WTC11 (cell line): ENCODE data around the gene KCND2. TPM values are rescaled to one million over a fixed set of nuclear protein-coding genes. Genes with fewer than 3 reads are reported as not detected.

Source experiments
- ATAC-seq: fragments of 200-7000 bp; cut with Tn5 transposase; 2 replicates; pipeline ENCODE4 v1.10.0; 2021; ENCODE audit warnings: mild to moderate bottlenecking, moderate library complexity
- CTCF ChIA-PET: fragments of 300-600 bp; sonication (Branson Sonifier 250); formaldehyde crosslinking; loops from one replicate; lab custom pipeline; 2021; ENCODE audit warnings: antibody characterized with exemption; lab: Charles Lee
- POLR2A ChIA-PET: fragments of 350-600 bp; sonication (Branson Sonifier 250); formaldehyde crosslinking; loops from one replicate; lab custom pipeline; 2021; ENCODE audit warnings: antibody characterized with exemption; lab: Charles Lee
- DNase-seq: peaks from one replicate; pipeline ENCODE4 v3.0.0; 2021; ENCODE audit warnings: low spot score
- H3K27ac Mint-ChIP-seq: 2 replicates; pipeline ENCODE4 v1.8.0; 2021; ENCODE audit warnings: mixed read lengths
- H3K27me3 Mint-ChIP-seq: 2 replicates; pipeline ENCODE4 v1.8.0; 2021; ENCODE audit warnings: low read depth, mild to moderate bottlenecking, moderate library complexity, mixed read lengths
- H3K36me3 Mint-ChIP-seq: 2 replicates; pipeline ENCODE4 v1.8.0; 2021; ENCODE audit warnings: mixed read lengths
- H3K4me1 Mint-ChIP-seq: 2 replicates; pipeline ENCODE4 v1.8.0; 2022; ENCODE audit warnings: mixed read lengths
- H3K4me3 Mint-ChIP-seq: 2 replicates; pipeline ENCODE4 v1.8.0; 2021; ENCODE audit warnings: mild to moderate bottlenecking, moderate library complexity, mixed read lengths
- H3K9me3 Mint-ChIP-seq: 2 replicates; pipeline ENCODE4 v1.8.0; 2021; ENCODE audit warnings: mixed read lengths
- ELF4 ChIP-seq: sonication (generic); formaldehyde crosslinking; IDR thresholded peaks from 2 replicates; pipeline ENCODE4 v1.8.1; 2022; ENCODE audit warnings: low read depth, mild to moderate bottlenecking, moderate library complexity, missing genetic modification reagents
- ESRRA ChIP-seq: sonication (generic); formaldehyde crosslinking; IDR thresholded peaks from 2 replicates; pipeline ENCODE4 v1.8.1; 2022; ENCODE audit warnings: mild to moderate bottlenecking, missing genetic modification reagents, borderline replicate concordance
- FOXP1 ChIP-seq: sonication (generic); formaldehyde crosslinking; IDR thresholded peaks from 2 replicates; pipeline ENCODE4 v1.8.0; 2022; ENCODE audit warnings: missing genetic modification reagents, mild to moderate bottlenecking, moderate library complexity, borderline replicate concordance
- IRF1 ChIP-seq: sonication (generic); formaldehyde crosslinking; IDR thresholded peaks from 2 replicates; pipeline ENCODE4 v1.8.0; 2023; ENCODE audit warnings: missing genetic modification reagents
- JAZF1 ChIP-seq: fragments of 250-450 bp; sonication (Bioruptor Pico); IDR thresholded peaks from 2 replicates; pipeline ENCODE4 v1.9.0; 2021; ENCODE audit warnings: moderate library complexity, mild to moderate bottlenecking, inconsistent platforms
- MAX ChIP-seq: sonication (generic); formaldehyde crosslinking; IDR thresholded peaks from 2 replicates; pipeline ENCODE4 v1.8.0; 2022; ENCODE audit warnings: mild to moderate bottlenecking, missing genetic modification reagents
- MXD4 ChIP-seq: fragments of 250-450 bp; sonication (Bioruptor Pico); IDR thresholded peaks from 2 replicates; pipeline ENCODE4 v1.8.0; 2021; ENCODE audit warnings: mild to moderate bottlenecking, moderate library complexity, borderline replicate concordance
- NFATC4 ChIP-seq: fragments of 250-450 bp; sonication (Bioruptor Pico); IDR thresholded peaks from 2 replicates; pipeline ENCODE4 v1.9.0; 2021; ENCODE audit warnings: mild to moderate bottlenecking
- NFYB ChIP-seq: sonication (generic); formaldehyde crosslinking; conservative IDR thresholded peaks from 2 replicates; pipeline ENCODE4 v1.8.0; 2022; ENCODE audit warnings: low read depth, missing genetic modification reagents
- RORB ChIP-seq: fragments of 250-450 bp; sonication (Bioruptor Pico); IDR thresholded peaks from 2 replicates; pipeline ENCODE4 v1.9.0; 2021; ENCODE audit warnings: mild to moderate bottlenecking
- SOX15 ChIP-seq: fragments of 250-450 bp; sonication (Bioruptor Pico); IDR thresholded peaks from 2 replicates; pipeline ENCODE4 v1.9.0; 2021; ENCODE audit warnings: mild to moderate bottlenecking
- SP1 ChIP-seq: sonication (generic); formaldehyde crosslinking; conservative IDR thresholded peaks from 2 replicates; pipeline ENCODE4 v1.8.1; 2022; ENCODE audit warnings: missing genetic modification reagents
- USF2 ChIP-seq: sonication (generic); formaldehyde crosslinking; IDR thresholded peaks from 2 replicates; pipeline ENCODE4 v1.8.1; 2023; ENCODE audit warnings: mild to moderate bottlenecking, missing genetic modification reagents, moderate library complexity
- ZNF423 ChIP-seq: fragments of 250-450 bp; sonication (Bioruptor Pico); IDR thresholded peaks from 2 replicates; pipeline ENCODE4 v2.1.2; 2022; ENCODE audit warnings: mild to moderate bottlenecking, moderate library complexity
- total RNA-seq: library from RNA; stranded (reverse); gene quantifications from 3 replicates; pipeline ENCODE4 v1.2.3, GENCODE V29; 2021
- TF ChIP-seq, protein P1 (sequence below): fragments of 250-450 bp; sonication (Bioruptor Pico); IDR thresholded peaks from 2 replicates; pipeline ENCODE4 v1.9.0; 2021; ENCODE audit warnings: moderate library complexity, mild to moderate bottlenecking, inconsistent platforms, borderline replicate concordance
- TF ChIP-seq, protein P2 (sequence below): sonication (generic); formaldehyde crosslinking; conservative IDR thresholded peaks from 2 replicates; pipeline ENCODE4 v1.8.1; 2023; ENCODE audit warnings: mild to moderate bottlenecking, low read depth, missing genetic modification reagents, moderate library complexity
- TF ChIP-seq, protein P3 (sequence below): sonication (generic); formaldehyde crosslinking; IDR thresholded peaks from 2 replicates; pipeline ENCODE4 v1.8.1; 2023; ENCODE audit warnings: mild to moderate bottlenecking, missing genetic modification reagents, borderline replicate concordance
- TF ChIP-seq, protein P4 (sequence below): sonication (generic); formaldehyde crosslinking; IDR thresholded peaks from 2 replicates; pipeline ENCODE4 v1.8.1; 2022; ENCODE audit warnings: missing genetic modification reagents, borderline replicate concordance

Gene KCND2
- total RNA-seq, 1 experiment from 2014 or later, result 4.6 TPM

GRCh38 chr7:120709972-120710320, 437.0 kb downstream of the KCND2 start:
- no peak overlapping the region for H3K4me3 Mint-ChIP-seq
- CTCF ChIA-PET, result interaction anchor here (0.7 kb wide), 1 partner anchor 82 kb away, joined by 3 read pairs; no protein-coding TSS in a partner anchor
- H3K27me3 Mint-ChIP-seq, result no peaks in the 10 kb centered on the region
- no peaks in the 10 kb centered on the region for H3K36me3 Mint-ChIP-seq
- H3K4me1 Mint-ChIP-seq, result peaks cover 3% of the 10 kb centered on the region
- TF ChIP-seq NFYB (CRISPR knock-in tag) (no peak), FOXP1 (CRISPR knock-in tag) (no peak), ZNF423 (CRISPR knock-in tag) (no peak), MAX (CRISPR knock-in tag) (no peak), ESRRA (CRISPR knock-in tag) (no peak), MXD4 (CRISPR knock-in tag) (no peak), ELF4 (no peak), SOX15 (no peak), RORB (CRISPR knock-in tag) (no peak), JAZF1 (CRISPR knock-in tag) (no peak), IRF1 (CRISPR knock-in tag) (no peak), NFATC4 (no peak), SP1 (no peak), USF2 (CRISPR knock-in tag) (no peak)
- TF ChIP-seq, protein P1, sequence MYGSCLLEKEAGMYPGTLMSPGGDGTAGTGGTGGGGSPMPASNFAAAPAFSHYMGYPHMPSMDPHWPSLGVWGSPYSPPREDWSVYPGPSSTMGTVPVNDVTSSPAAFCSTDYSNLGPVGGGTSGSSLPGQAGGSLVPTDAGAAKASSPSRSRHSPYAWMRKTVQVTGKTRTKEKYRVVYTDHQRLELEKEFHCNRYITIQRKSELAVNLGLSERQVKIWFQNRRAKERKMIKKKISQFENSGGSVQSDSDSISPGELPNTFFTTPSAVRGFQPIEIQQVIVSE (CRISPR knock-in tag), result no peak
- TF ChIP-seq, protein P2, sequence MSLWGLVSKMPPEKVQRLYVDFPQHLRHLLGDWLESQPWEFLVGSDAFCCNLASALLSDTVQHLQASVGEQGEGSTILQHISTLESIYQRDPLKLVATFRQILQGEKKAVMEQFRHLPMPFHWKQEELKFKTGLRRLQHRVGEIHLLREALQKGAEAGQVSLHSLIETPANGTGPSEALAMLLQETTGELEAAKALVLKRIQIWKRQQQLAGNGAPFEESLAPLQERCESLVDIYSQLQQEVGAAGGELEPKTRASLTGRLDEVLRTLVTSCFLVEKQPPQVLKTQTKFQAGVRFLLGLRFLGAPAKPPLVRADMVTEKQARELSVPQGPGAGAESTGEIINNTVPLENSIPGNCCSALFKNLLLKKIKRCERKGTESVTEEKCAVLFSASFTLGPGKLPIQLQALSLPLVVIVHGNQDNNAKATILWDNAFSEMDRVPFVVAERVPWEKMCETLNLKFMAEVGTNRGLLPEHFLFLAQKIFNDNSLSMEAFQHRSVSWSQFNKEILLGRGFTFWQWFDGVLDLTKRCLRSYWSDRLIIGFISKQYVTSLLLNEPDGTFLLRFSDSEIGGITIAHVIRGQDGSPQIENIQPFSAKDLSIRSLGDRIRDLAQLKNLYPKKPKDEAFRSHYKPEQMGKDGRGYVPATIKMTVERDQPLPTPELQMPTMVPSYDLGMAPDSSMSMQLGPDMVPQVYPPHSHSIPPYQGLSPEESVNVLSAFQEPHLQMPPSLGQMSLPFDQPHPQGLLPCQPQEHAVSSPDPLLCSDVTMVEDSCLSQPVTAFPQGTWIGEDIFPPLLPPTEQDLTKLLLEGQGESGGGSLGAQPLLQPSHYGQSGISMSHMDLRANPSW (CRISPR knock-in tag), result no peak
- TF ChIP-seq, protein P3, sequence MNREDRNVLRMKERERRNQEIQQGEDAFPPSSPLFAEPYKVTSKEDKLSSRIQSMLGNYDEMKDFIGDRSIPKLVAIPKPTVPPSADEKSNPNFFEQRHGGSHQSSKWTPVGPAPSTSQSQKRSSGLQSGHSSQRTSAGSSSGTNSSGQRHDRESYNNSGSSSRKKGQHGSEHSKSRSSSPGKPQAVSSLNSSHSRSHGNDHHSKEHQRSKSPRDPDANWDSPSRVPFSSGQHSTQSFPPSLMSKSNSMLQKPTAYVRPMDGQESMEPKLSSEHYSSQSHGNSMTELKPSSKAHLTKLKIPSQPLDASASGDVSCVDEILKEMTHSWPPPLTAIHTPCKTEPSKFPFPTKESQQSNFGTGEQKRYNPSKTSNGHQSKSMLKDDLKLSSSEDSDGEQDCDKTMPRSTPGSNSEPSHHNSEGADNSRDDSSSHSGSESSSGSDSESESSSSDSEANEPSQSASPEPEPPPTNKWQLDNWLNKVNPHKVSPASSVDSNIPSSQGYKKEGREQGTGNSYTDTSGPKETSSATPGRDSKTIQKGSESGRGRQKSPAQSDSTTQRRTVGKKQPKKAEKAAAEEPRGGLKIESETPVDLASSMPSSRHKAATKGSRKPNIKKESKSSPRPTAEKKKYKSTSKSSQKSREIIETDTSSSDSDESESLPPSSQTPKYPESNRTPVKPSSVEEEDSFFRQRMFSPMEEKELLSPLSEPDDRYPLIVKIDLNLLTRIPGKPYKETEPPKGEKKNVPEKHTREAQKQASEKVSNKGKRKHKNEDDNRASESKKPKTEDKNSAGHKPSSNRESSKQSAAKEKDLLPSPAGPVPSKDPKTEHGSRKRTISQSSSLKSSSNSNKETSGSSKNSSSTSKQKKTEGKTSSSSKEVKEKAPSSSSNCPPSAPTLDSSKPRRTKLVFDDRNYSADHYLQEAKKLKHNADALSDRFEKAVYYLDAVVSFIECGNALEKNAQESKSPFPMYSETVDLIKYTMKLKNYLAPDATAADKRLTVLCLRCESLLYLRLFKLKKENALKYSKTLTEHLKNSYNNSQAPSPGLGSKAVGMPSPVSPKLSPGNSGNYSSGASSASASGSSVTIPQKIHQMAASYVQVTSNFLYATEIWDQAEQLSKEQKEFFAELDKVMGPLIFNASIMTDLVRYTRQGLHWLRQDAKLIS (CRISPR knock-in tag), result no peak
- TF ChIP-seq, protein P4, sequence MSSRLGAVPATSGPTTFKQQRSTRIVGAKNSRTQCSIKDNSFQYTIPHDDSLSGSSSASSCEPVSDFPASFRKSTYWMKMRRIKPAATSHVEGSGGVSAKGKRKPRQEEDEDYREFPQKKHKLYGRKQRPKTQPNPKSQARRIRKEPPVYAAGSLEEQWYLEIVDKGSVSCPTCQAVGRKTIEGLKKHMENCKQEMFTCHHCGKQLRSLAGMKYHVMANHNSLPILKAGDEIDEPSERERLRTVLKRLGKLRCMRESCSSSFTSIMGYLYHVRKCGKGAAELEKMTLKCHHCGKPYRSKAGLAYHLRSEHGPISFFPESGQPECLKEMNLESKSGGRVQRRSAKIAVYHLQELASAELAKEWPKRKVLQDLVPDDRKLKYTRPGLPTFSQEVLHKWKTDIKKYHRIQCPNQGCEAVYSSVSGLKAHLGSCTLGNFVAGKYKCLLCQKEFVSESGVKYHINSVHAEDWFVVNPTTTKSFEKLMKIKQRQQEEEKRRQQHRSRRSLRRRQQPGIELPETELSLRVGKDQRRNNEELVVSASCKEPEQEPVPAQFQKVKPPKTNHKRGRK (CRISPR knock-in tag), result no peak
- TF ChIP-seq, all 79 proteins: peak for 0
- Mint-ChIP-seq H3K27ac (no peak overlapping the region), H3K9me3 (no peaks in the 10 kb centered on the region)
- DNase-seq (no peak), ATAC-seq (no peak)
- POLR2A ChIA-PET, result no interaction called here
